ENCODE data around the gene ARMC12.

GRCh38 chr6:35688605-35689322 is 48.1 kb upstream of the ARMC12 start, which contains the start of gene FKBP5:
- TF ChIP-seq HOXA5 (CRISPR knock-in tag; IDR thresholded peaks at IDR 0.05) (peak; percentile 43; the same call in 1 of the 2 replicates), ZNF281 (CRISPR knock-in tag; IDR thresholded peaks at IDR 0.05; ENCODE audit: borderline replicate concordance) (no peak; the same call in 1 of the 2 replicates)

Measured in HepG2 (cell line).